Breast epithelium (tissue), 4 donors: ENCODE measurements around the gene HVCN1. TPM values are rescaled to one million over a fixed set of nuclear protein-coding genes. Genes with fewer than 3 reads are reported as not detected.

Experiments used
- DNase-seq, 2 donors: peaks; one replicate each; pipeline ENCODE4 v3.0.0-alpha.2; 2019; ENCODE audit warnings: low spot score in 2 of 2
- H3K27ac ChIP-seq, 2 donors: fragments of 200-600 bp; sonication (generic) in 1 of 2; one replicate each; pipeline ENCODE4 v1.5.1; 2016 to 2019; ENCODE audit warnings: mild to moderate bottlenecking in 1 of 2
- H3K27me3 ChIP-seq, 2 donors: fragments of 200-600 bp; sonication (generic) in 1 of 2; one replicate each; pipeline versions ENCODE4 v1.5.1 to v1.6.0; 2017 to 2019; ENCODE audit warnings: control low read depth in 1 of 2, mild to moderate bottlenecking in 1 of 2
- H3K36me3 ChIP-seq: fragments of 200-600 bp; one replicate; pipeline ENCODE4 v1.5.1; 2019
- H3K4me1 ChIP-seq, 2 donors: fragments of 200-600 bp; sonication (generic); one replicate each; pipeline ENCODE4 v1.5.1; 2016 to 2019; ENCODE audit warnings: control low read depth in 1 of 2
- H3K4me3 ChIP-seq, 3 donors: fragments of 200-600 bp; sonication (generic); 1 replicate in 2 of 3; 2 replicates in 1 of 3; pipeline ENCODE4 v1.5.1; 2016 to 2019; ENCODE audit warnings: mild to moderate bottlenecking in 3 of 3, moderate library complexity in 2 of 3
- H3K9me3 ChIP-seq, 2 donors: fragments of 200-600 bp; sonication (generic) in 1 of 2; one replicate each; pipeline ENCODE4 v1.5.1; 2016 to 2019; ENCODE audit warnings: control low read depth in 1 of 2
- POLR2A ChIP-seq: fragments of 450-650 bp; IDR thresholded peaks from one replicate; pipeline ENCODE4 v1.6.1; 2016; ENCODE audit warnings: antibody characterized with exemption, mild to moderate bottlenecking, moderate library complexity
- POLR2AphosphoS5 ChIP-seq, 3 donors: sonication (generic); formaldehyde crosslinking; IDR thresholded peaks; one replicate each; pipeline ENCODE4 v1.6.1; 2017; ENCODE audit warnings: antibody characterized with exemption in 3 of 3
- intact Hi-C: fragments of 100-400 bp; cut with DNase I; formaldehyde crosslinking; loops from one replicate; pipeline ENCODE4 v1.15.1; 2023; ENCODE audit warnings: low total_unique reads
- total RNA-seq, 3 donors: library from RNA; depleted of rRNA; stranded (reverse); fragments of >200 nt; gene quantifications; one replicate each; pipeline ENCODE4 v1.1.0, GENCODE V29; 2016
- TF ChIP-seq, protein P1 (sequence below), 3 donors: fragments of 450-650 bp; IDR thresholded peaks; one replicate each; pipeline ENCODE4 v1.5.1; 2016 to 2017; ENCODE audit warnings: antibody characterized with exemption in 3 of 3, mild to moderate bottlenecking in 3 of 3, moderate library complexity in 3 of 3

The HVCN1 gene
- total RNA-seq, 3 donors from 2014 or later, result 2.6 to 16.6 (median 7.6) TPM

DNA sequence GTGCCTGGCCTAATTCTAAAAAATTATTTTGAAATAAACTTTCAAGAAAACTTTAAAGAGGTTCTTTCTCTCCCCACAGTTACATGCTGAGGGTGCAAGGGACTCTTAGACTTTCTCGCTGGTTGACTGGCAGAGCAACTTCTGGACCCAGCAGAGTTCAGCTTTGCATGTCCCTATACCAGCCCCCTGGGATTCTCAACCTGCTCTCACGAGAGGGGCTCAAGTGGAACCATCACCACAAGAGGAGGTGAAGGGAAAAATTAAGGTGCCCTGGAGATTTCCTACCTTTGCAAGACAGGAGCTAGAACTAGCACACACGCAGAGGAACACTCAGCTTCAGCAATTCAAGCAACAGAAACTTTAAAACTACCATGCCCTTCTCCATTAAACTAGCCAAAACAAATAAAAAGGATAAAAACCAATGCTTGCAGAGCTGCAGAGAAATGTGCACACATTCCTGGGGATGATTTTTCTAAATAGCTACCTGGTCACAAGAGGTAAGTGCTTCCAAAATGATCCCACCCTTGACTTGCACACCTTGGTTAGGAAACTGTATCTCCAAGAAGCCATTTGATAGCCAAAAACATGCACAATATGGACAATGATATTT is 2.5 kb downstream of the HVCN1 start:
- Histone ChIP-seq H3K27me3 (no peaks in the 10 kb centered on the region), H3K27ac (no peak overlapping the region), H3K36me3 (no peaks in the 10 kb centered on the region), H3K4me1 (peaks cover 4 to 5% of the 10 kb centered on the region in 2 donors), H3K9me3 (no peaks in the 10 kb centered on the region), H3K4me3 (no peak overlapping the region)
- intact Hi-C loops, result no loop called here
- DNase-seq, result no peak
- TF ChIP-seq, protein P1, sequence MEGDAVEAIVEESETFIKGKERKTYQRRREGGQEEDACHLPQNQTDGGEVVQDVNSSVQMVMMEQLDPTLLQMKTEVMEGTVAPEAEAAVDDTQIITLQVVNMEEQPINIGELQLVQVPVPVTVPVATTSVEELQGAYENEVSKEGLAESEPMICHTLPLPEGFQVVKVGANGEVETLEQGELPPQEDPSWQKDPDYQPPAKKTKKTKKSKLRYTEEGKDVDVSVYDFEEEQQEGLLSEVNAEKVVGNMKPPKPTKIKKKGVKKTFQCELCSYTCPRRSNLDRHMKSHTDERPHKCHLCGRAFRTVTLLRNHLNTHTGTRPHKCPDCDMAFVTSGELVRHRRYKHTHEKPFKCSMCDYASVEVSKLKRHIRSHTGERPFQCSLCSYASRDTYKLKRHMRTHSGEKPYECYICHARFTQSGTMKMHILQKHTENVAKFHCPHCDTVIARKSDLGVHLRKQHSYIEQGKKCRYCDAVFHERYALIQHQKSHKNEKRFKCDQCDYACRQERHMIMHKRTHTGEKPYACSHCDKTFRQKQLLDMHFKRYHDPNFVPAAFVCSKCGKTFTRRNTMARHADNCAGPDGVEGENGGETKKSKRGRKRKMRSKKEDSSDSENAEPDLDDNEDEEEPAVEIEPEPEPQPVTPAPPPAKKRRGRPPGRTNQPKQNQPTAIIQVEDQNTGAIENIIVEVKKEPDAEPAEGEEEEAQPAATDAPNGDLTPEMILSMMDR (IDR thresholded peaks at IDR 0.05), result no peak

DNA sequence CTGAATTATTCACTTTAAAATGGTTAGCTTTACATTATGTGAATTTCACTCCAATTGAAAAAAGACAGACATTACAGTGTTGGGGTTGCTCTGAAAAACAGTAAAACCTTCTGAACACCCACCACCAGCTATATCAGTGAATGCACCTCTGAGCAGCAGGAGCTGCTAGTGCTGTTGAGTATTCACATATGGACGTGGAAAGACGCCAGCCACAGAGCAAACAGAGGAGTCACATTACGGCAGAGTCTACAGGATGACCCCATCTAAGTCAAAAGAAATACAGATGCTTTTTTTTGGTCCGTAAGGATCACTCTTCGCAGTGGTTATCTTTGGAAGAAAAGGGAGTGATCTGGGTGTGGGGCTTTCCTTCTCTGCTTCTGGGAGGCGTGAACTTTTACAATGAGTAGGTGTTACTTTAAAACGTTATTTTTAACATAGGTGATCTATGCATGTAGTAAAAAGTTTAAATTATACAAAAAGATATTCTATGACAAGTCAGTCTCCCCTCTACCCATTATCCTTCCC is 4.5 kb downstream of the HVCN1 start:
- Histone ChIP-seq H3K27me3 (no peaks in the 10 kb centered on the region), H3K9me3 (no peaks in the 10 kb centered on the region), H3K27ac (no peak overlapping the region), H3K4me1 (peaks cover 0 to 5% of the 10 kb centered on the region in 2 donors), H3K4me3 (no peak overlapping the region), H3K36me3 (no peaks in the 10 kb centered on the region)
- TF ChIP-seq POLR2A (no peak), POLR2AphosphoS5 (IDR thresholded peaks at IDR 0.05) (no peak)
- TF ChIP-seq, protein P1 (IDR thresholded peaks at IDR 0.05), result no peak
- DNase-seq, result no peak
- intact Hi-C loops, result no loop called here

DNA sequence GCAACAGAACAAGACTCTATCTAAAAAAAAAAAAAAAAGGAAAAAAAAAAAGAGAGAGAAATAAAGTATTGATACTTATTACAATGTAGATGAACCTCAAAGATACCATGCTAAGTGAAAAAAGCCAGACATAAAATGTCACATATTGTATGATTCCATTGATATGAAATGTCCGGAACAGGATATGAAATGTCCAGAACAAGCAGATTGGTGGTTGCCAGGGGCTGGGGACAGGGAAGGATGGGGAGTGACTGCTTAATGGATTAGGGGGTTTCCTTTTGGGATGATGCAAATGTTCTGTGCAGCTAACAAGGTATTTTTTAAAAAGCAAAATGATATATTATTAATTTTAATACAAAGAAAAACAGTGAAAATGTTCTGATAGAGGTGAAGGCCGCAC is 5.0 kb downstream of the HVCN1 start:
- DNase-seq, result no peak
- Histone ChIP-seq H3K4me3 (no peak overlapping the region), H3K9me3 (no peaks in the 10 kb centered on the region), H3K27ac (no peak overlapping the region), H3K4me1 (peaks cover 0 to 5% of the 10 kb centered on the region in 2 donors), H3K36me3 (no peaks in the 10 kb centered on the region), H3K27me3 (no peaks in the 10 kb centered on the region)
- intact Hi-C loops, result no loop called here
- TF ChIP-seq, protein P1 (IDR thresholded peaks at IDR 0.05), result no peak
- TF ChIP-seq POLR2AphosphoS5 (IDR thresholded peaks at IDR 0.05), result no peak
- no peak for TF ChIP-seq POLR2A

DNA sequence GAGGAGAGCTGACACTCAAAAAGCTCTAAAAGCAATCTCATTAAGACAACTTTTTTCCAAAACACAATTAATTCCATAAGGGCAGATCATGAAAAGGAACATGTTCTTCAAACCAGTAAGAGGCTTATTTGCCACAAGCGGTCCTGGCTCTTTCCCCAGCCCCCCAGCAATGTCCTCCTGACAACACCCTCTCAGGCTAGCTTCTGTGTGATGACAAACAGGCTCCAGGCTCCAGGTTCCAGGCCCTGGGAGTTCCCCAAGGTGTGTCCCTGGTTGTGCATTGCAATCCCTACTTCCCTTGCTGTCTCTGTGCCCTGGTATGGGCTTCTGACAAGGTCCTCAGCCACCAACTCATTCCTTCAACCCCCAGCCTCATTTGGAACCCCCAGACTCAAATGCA is 8.9 kb downstream of the HVCN1 start:
- Histone ChIP-seq H3K27ac (no peak overlapping the region), H3K36me3 (no peaks in the 10 kb centered on the region), H3K27me3 (no peaks in the 10 kb centered on the region), H3K4me1 (no peaks in the 10 kb centered on the region), H3K9me3 (peaks cover 0 to 8% of the 10 kb centered on the region in 2 donors), H3K4me3 (no peak overlapping the region)
- DNase-seq, result no peak
- TF ChIP-seq POLR2A (no peak), POLR2AphosphoS5 (IDR thresholded peaks at IDR 0.05) (no peak)
- TF ChIP-seq, protein P1 (IDR thresholded peaks at IDR 0.05), result no peak
- intact Hi-C loops, result no loop called here

DNA sequence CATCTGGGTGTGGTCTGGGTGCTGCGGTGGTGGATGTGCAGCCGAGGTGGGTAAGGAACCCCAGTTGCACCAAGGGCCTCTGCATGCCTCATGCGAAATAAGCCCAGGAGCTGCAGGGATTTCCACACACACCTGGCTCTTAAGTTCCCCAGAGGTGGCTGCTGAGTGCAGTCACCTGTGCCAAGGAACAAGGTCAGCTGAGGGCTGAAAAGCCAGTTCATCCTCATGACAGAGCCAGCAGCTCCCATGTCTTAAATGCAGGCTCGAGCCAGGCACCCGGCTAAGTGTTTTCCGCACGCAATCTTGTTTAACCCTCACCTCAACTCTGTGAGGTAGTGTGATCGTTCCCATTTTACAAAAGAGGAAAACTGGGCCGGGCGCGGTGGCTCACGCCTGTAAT is 9.7 kb downstream of the HVCN1 start:
- no peak overlapping the region for H3K27ac ChIP-seq
- H3K27me3 ChIP-seq, result no peaks in the 10 kb centered on the region
- TF ChIP-seq, protein P1 (IDR thresholded peaks at IDR 0.05), result no peak
- no peak for TF ChIP-seq POLR2A
- no peaks in the 10 kb centered on the region for H3K36me3 ChIP-seq
- DNase-seq, result no peak
- no peaks in the 10 kb centered on the region for H3K4me1 ChIP-seq
- intact Hi-C loops, result no loop called here
- H3K9me3 ChIP-seq, result peaks cover 0 to 8% of the 10 kb centered on the region in 2 donors
- no peak overlapping the region for H3K4me3 ChIP-seq
